Measurements from ENCODE around the gene DIPK1A.

Gene DIPK1A

GRCh38 chr1:92881391-92881790 is 79.9 kb downstream of the DIPK1A start:
- DNase-seq (ENCODE audit: extremely low read depth in 1 of 2, low read depth in 1 of 2) = no peak

GRCh38 chr1:92879316-92879968 is 81.8 kb downstream of the DIPK1A start:
- no peak for DNase-seq (ENCODE audit: extremely low read depth in 1 of 2, low read depth in 1 of 2)

GRCh38 chr1:92877792-92878191 is 83.5 kb downstream of the DIPK1A start:
- DNase-seq (ENCODE audit: extremely low read depth in 1 of 2, low read depth in 1 of 2) = no peak

- DNase-seq (ENCODE audit: extremely low read depth in 1 of 2, low read depth in 1 of 2) = no peak
Measured at GRCh38 chr1:92877081-92877711, 84.1 kb downstream of the DIPK1A start.

- DNase-seq (ENCODE audit: extremely low read depth in 1 of 2, low read depth in 1 of 2) = no peak
Measured at GRCh38 chr1:92876351-92876750, 84.9 kb downstream of the DIPK1A start.

- no peak for DNase-seq (ENCODE audit: extremely low read depth in 1 of 2, low read depth in 1 of 2)
Measured at GRCh38 chr1:92874987-92875386, 86.3 kb downstream of the DIPK1A start.

GRCh38 chr1:92872719-92873118 is 88.5 kb downstream of the DIPK1A start:
- DNase-seq (ENCODE audit: extremely low read depth in 1 of 2, low read depth in 1 of 2) = no peak

GRCh38 chr1:92870591-92870990 is 90.7 kb downstream of the DIPK1A start:
- DNase-seq (ENCODE audit: extremely low read depth in 1 of 2, low read depth in 1 of 2) = no peak

GRCh38 chr1:92864131-92864530 is 97.1 kb downstream of the DIPK1A start:
- no peak for DNase-seq (ENCODE audit: extremely low read depth in 1 of 2, low read depth in 1 of 2)

GRCh38 chr1:92862605-92863004 is 98.7 kb downstream of the DIPK1A start:
- no peak for DNase-seq (ENCODE audit: extremely low read depth in 1 of 2, low read depth in 1 of 2)

- no peak for DNase-seq (ENCODE audit: extremely low read depth in 1 of 2, low read depth in 1 of 2)
Measured at GRCh38 chr1:92859400-92860039, 101.7 kb downstream of the DIPK1A start.

- peak in 1 of 2 donors; percentile 19 for DNase-seq (ENCODE audit: extremely low read depth in 1 of 2, low read depth in 1 of 2)
Measured at GRCh38 chr1:92858564-92859399, 102.5 kb downstream of the DIPK1A start.

GRCh38 chr1:92857817-92858216 is 103.4 kb downstream of the DIPK1A start:
- DNase-seq (ENCODE audit: extremely low read depth in 1 of 2, low read depth in 1 of 2) = no peak

- no peak for DNase-seq (ENCODE audit: extremely low read depth in 1 of 2, low read depth in 1 of 2)
Measured at GRCh38 chr1:92855236-92855635, 106.0 kb downstream of the DIPK1A start.

GRCh38 chr1:92854101-92854785 is 107.0 kb downstream of the DIPK1A start:
- DNase-seq (ENCODE audit: extremely low read depth in 1 of 2, low read depth in 1 of 2) = no peak

GRCh38 chr1:92853299-92853698 is 108.0 kb downstream of the DIPK1A start:
- no peak for DNase-seq (ENCODE audit: extremely low read depth in 1 of 2, low read depth in 1 of 2)

GRCh38 chr1:92851729-92852128 is 109.5 kb downstream of the DIPK1A start:
- no peak for DNase-seq (ENCODE audit: extremely low read depth in 1 of 2, low read depth in 1 of 2)

GRCh38 chr1:92850019-92850418 is 111.2 kb downstream of the DIPK1A start:
- DNase-seq (ENCODE audit: extremely low read depth in 1 of 2, low read depth in 1 of 2) = no peak

- DNase-seq (ENCODE audit: extremely low read depth in 1 of 2, low read depth in 1 of 2) = no peak
Measured at GRCh38 chr1:92848201-92848600, 113.1 kb downstream of the DIPK1A start.

- no peak for DNase-seq (ENCODE audit: extremely low read depth in 1 of 2, low read depth in 1 of 2)
Measured at GRCh38 chr1:92845908-92846307, 115.4 kb downstream of the DIPK1A start.

GRCh38 chr1:92844439-92844838 is 116.8 kb downstream of the DIPK1A start:
- DNase-seq (ENCODE audit: extremely low read depth in 1 of 2, low read depth in 1 of 2) = no peak

All from activated CD8-positive, alpha-beta memory T cell treated with anti-CD3 and anti-CD28 coated beads for 1 hour (primary cell).